GM19395 (cell line): ENCODE data around the gene CNOT3.
A peak's percentile ranks its signal among the peaks of the same experiment; 100 is the strongest.
"Not testable (repeated sequence)": the region's sequence is repeated elsewhere in the genome, so short reads cannot be mapped to it uniquely, and the experiment has no call there.

Experiments used
- ATAC-seq: cut with Tn5 transposase; IDR thresholded peaks from one replicate; pipeline ENCODE4 v1.9.1; 2021; ENCODE audit warnings: mild to moderate bottlenecking, moderate library complexity; ENCODE audit not compliant: unreplicated experiment

CNOT3 gene

DNA sequence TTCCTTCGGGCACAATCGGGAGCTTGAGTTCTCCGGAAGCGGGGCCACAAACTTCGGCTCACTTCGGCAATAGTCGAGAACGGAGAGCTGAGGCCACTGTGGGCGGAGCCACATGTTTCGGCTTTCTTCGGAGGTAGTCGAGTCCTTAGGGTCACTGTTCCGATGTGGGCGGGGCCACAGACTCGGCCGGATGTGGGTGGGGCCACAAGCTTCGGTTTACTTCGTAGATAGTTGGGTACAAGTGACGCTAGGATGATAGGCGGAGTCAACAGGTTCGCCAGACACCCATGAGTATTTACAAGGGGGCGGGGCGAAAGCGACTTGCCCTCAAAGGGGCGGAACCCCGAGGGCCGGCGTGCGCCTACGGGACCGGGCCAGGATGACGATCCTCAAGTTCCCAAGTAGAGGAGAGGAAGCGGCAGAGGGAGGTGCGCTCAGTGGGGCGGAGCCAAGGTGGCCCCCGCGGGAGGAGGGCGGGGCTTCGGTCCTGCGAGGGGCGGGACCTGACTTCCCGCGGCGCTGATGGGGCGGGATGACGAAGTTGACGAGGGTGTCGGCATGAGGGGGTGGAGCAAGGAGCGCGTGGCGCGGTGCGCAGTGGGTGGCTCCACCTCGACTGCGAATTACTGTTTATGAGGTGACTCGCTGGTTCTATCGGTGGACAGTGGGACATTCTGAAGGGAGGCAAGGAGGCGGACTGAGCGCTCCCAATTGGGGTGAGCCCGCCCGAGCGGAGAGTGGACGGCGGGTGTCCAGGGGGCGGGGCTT, 52.4 kb downstream of the CNOT3 start:
- ATAC-seq: peak; percentile 57

DNA sequence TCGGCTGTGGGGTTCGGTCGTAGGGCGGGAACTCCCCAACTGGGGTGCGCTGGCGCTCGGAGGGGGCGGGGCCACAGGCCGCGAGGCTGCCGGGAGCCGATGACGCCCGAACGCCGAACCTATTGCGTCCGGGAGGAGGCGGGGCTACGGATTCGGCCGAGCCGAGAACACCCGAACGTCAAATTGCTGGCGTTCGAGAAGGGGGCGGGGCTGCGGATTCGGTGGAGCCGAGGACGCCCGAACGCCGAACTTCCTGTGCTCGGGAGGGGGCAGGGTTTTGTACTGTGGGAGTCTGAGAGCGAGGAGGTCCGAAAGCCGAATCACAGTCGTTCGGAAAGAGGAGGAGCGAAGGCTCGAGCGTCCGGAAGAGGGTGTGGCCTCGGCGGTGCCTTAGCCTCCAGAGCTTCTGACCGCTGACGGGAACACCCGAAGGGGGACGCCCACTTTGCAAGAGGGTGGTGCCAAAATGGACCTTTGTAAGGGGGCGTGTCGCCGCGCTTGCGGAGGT, 53.0 kb downstream of the CNOT3 start:
- ATAC-seq: peak; percentile 53

DNA sequence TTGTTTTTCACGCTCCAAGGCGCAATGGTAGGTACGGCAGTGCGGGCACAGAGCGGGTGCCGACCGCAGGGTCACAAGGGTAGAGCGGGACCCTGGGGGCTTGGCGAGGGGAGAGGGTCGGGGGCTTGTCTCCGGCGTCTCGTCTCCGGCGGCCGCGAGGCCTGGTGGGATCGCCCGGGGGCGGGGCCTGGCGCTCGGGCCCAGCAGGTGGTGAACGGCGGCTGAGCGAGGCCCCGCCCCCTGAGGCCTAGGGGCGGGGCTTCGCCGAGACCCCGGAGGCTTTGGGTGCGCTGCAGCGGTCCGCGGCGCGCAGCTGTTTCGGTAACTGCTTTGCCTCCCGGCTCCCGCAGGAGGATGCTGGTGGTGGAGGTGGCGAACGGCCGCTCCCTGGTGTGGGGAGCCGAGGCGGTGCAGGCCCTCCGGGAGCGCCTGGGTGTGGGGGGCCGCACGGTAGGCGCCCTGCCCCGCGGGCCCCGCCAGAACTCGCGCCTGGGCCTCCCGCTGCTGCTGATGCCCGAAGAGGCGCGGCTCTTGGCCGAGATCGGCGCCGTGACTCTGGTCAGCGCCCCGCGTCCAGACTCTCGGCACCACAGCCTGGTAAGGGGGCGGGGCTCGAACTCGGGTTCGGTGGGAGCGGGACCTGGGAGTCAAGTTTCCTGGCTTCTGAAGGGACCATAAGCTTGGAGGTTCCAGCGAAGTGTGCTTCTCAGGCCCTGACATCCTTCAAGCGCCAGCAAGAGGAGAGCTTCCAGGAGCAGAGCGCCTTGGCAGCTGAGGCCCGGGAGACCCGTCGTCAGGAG, 53.6 kb downstream of the CNOT3 start, which contains the start of gene TSEN34:
TSS of gene TSEN34 (plus strand) at position 298 of the 800 bp plus-strand sequence. CDS start at position 355, 57 bp downstream.
- ATAC-seq: peak; percentile 27

DNA sequence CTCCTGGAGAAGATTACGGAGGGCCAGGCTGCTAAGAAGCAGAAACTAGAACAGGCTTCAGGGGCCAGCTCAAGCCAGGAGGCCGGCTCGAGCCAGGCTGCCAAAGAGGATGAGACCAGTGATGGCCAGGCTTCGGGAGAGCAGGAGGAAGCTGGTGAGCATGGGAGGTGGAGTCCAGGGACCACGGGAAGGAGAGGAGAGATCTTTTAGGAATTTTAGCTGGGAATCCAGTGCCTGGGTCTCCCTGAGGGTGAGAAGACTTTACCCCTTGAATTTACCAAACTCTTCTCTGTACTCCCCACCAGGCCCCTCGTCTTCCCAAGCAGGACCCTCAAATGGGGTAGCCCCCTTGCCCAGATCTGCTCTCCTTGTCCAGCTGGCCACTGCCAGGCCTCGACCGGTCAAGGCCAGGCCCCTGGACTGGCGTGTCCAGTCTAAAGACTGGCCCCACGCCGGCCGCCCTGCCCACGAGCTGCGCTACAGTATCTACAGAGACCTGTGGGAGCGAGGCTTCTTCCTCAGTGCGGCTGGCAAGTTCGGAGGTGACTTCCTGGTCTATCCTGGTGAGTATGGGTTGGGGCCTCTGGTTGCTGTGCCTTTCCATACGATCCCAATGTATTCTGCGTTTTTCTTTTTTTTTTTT, 54.4 kb downstream of the CNOT3 start:
- no peak for ATAC-seq

DNA sequence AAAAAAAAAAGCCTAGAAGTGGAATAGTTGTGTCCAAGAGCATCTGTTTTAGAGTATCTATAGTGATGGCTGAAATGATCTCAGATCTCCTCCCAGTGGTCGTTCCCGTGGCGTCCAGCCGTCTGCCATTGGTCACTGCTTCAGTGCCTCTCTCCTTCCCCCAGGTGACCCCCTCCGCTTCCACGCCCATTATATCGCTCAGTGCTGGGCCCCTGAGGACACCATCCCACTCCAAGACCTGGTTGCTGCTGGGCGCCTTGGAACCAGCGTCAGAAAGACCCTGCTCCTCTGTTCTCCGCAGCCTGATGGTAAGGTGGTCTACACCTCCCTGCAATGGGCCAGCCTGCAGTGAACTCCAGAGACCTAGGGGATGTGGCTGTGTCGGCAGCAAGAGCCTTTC, 55.4 kb downstream of the CNOT3 start:
- ATAC-seq: no peak

DNA sequence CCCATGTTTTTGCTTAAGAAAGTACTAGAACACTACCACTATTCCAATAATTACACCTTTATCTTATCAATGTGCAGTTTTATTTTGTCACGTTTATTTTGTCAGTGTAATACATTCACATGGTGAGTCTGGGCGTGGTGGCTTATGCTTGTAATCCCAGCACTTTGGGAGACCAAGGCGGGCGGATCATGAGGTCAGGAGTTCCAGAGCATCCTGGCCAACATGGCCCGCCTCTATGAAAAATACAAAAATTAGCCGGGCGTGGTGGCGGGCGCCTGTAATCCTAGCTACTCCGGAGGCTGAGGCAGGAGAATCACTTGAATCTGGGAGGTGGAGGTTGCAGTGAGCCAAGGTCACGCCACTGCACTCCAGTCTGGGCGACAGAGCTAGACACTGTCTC, 56.9 kb downstream of the CNOT3 start:
- not testable (repeated sequence) for ATAC-seq

DNA sequence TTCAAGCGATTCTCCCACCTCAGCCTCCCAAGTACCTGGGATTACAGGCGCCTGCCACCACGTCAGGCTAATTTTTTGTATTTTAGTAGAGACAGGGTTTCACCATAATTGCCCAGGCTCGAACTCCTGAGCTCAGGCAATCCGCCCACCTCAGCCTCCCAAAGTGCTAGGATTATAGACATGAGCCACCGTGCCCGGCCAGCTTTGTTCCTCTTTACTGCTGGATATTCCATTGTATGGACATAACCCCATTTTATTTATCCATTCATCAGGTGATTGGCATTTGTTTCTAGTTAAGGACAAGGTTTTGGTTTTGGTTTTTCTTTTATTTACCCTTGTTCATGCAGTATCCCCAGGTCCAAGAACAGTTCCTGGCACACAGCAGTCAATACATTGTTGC, 59.0 kb downstream of the CNOT3 start:
- ATAC-seq: no peak

DNA sequence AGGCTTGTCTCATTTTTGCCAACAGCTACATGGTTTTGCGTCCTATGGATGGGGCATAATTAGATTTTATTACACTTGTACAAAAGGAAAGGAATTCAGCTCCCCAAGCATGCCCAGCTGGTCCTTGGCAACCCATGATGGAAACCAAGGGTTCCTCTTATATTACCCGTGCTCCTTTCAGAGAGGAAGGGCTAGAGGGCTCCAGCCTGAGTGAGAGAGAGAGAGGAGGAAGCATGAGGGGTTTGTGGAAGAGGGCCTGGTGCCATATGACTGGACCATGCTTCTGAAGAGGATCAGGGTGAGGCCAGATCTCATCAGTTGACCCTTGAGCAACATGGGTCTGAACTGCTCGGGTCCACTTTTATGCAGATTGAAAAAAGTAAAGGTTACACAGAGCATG, 59.6 kb downstream of the CNOT3 start:
- no peak for ATAC-seq

DNA sequence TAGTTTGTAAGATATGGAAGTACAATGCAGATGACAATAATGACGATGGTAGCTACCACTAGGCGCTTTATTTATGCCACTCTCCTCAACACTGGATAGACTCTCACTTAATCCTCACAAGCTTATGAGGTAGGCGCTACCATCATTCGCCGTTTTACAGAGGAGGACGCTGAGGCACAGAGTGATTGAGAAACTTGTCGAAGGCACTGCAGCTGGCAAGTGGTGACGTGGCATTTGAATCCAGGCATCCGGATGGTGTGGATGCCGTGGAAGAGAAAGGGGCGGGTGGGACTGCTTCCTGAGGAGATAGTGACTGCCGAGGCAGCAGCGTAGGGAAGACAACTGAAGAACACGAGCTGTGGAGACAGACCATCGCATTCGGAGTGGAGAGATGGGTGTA, 61.8 kb downstream of the CNOT3 start:
- no peak for ATAC-seq

DNA sequence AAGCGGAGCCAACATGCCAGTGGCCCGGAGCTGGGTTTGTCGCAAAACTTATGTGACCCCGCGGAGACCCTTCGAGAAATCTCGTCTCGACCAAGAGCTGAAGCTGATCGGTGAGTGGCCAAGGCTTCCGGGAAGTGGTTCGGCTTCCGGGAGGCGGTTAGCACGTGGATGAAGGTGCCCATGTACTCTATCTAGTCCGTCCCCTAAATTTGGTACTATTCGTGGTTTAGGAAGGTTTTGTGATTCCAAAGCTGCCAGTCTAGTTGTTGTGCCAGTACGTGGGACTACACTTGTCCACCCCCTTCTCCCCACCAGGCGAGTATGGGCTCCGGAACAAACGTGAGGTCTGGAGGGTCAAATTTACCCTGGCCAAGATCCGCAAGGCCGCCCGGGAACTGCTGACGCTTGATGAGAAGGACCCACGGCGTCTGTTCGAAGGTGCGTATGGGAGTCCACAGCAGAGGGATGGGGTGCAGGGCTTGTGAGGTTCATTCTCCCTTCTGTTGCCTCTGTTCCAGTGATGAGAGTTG, 63.7 kb downstream of the CNOT3 start:
- no peak for ATAC-seq

DNA sequence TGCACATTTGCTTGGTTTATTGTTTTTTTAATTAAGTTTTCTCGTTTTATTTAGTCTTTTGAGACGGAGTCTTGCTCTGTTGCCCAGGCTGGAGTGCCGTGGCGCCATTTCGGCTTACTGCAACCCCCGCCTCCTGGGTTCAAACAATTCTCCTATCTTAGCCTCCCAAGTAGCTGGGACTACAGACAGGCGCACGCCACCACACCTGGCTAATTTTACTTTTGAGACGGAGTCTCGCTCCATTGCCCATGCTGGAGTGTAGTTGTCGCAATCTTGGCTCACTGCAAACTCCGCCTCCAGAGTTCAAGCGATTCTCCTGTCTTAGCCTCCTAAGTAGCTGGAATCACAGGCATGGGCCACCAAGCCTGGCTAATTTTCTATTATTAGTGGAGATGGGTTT, 64.4 kb downstream of the CNOT3 start:
- no peak for ATAC-seq

DNA sequence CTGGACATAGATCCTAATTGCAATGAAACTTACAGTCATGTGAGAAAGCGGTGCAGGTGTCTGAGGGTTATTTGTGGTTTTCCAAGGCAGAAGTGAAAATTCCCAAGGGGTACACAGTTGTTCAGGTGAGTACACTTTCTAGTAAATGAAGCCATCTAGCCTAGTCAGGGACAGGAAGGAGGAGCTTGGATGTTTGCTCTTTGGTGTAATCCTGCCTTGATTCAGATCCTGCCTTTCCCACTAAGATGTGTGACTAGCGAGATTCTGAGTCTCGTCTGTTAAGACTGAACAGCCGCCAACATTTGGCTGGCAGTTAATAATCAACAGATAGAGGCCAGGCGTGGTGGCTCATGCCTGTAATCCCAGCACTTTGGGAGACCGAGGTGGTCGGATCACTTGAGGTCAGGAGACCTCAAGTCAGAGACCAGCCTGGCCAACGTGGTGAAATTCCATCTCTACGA, 65.6 kb downstream of the CNOT3 start:
- no peak for ATAC-seq

DNA sequence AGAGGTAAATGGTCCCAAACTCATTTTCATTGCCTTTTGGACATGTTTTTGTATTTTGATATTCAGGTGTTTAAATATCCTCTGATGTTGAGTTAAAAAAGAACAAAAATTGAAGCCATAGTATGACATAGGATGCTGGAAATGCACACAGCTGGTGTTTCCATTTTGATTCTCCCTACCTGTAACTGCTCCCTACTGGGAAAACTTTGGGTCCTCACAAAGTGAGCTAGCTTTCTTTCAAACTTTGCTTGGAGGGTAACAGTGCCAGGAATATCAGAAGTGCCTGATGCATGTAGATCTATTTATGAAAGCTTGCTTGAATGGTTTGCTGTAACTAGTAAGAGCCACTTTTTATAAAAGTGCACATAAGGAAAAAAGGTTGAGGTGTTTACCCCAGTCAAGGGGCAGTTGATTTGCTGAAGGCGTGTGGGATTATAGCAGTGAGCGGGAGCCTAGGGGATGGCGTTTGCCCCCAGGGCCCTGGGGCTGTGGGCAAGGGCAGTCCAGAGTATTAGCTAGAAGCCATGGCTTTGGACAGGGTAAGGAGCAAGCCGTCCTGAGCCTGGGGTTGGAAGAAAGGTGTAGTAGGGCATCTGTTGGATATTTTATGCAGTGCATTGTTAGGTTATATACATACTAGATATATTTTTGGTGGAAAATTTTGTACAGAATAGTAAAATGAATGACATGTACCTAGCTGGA, 67.4 kb downstream of the CNOT3 start:
- ATAC-seq: no peak
